ENCODE measurements around the gene STARD3. TPM values are rescaled to one million over a fixed set of nuclear protein-coding genes. Genes with fewer than 3 reads are reported as not detected.

The STARD3 gene
- polyA plus RNA-seq, 4 donors: 41.7 to 58.7 (median 49.5) TPM

- no peak for DNase-seq (ENCODE audit: low read depth in 4 of 4, low spot score in 3 of 4)
Measured at GRCh38 chr17:39603304-39604016, 33.5 kb upstream of the STARD3 start.

GRCh38 chr17:39604911-39605491, 31.9 kb upstream of the STARD3 start:
- DNase-seq (ENCODE audit: low read depth in 4 of 4, low spot score in 3 of 4): no peak

- DNase-seq (ENCODE audit: low read depth in 4 of 4, low spot score in 3 of 4): no peak
Measured at GRCh38 chr17:39605492-39606433, 31.2 kb upstream of the STARD3 start.

- DNase-seq (ENCODE audit: low read depth in 4 of 4, low spot score in 3 of 4): no peak
Measured at GRCh38 chr17:39606434-39607056, 30.4 kb upstream of the STARD3 start.

- DNase-seq (ENCODE audit: low read depth in 4 of 4, low spot score in 3 of 4): no peak
Measured at GRCh38 chr17:39607057-39607850, 29.7 kb upstream of the STARD3 start.

GRCh38 chr17:39607851-39608130, 29.2 kb upstream of the STARD3 start, which contains the start of gene NEUROD2:
Gene NEUROD2, minus strand, starts transcription at chr17:39607920. Its CDS starts 1,321 bp downstream, at chr17:39606599.
- no peak for DNase-seq (ENCODE audit: low read depth in 4 of 4, low spot score in 3 of 4)

GRCh38 chr17:39608142-39608981, 28.6 kb upstream of the STARD3 start:
- no peak for DNase-seq (ENCODE audit: low read depth in 4 of 4, low spot score in 3 of 4)

- no peak for DNase-seq (ENCODE audit: low read depth in 4 of 4, low spot score in 3 of 4)
Measured at GRCh38 chr17:39609416-39610025, 27.4 kb upstream of the STARD3 start.

- no peak for DNase-seq (ENCODE audit: low read depth in 4 of 4, low spot score in 3 of 4)
Measured at GRCh38 chr17:39611401-39612112, 25.4 kb upstream of the STARD3 start.

- no peak for DNase-seq (ENCODE audit: low read depth in 4 of 4, low spot score in 3 of 4)
Measured at GRCh38 chr17:39612291-39612894, 24.6 kb upstream of the STARD3 start.

GRCh38 chr17:39612935-39613464, 23.9 kb upstream of the STARD3 start:
- no peak for DNase-seq (ENCODE audit: low read depth in 4 of 4, low spot score in 3 of 4)

- DNase-seq (ENCODE audit: low read depth in 4 of 4, low spot score in 3 of 4): no peak
Measured at GRCh38 chr17:39614545-39615157, 22.3 kb upstream of the STARD3 start.

- no peak for DNase-seq (ENCODE audit: low read depth in 4 of 4, low spot score in 3 of 4)
Measured at GRCh38 chr17:39615434-39615833, 21.5 kb upstream of the STARD3 start.

- no peak for DNase-seq (ENCODE audit: low read depth in 4 of 4, low spot score in 3 of 4)
Measured at GRCh38 chr17:39617100-39617445, 19.9 kb upstream of the STARD3 start.

- no peak for DNase-seq (ENCODE audit: low read depth in 4 of 4, low spot score in 3 of 4)
Measured at GRCh38 chr17:39617446-39618245, 19.3 kb upstream of the STARD3 start.

GRCh38 chr17:39618246-39618913, 18.6 kb upstream of the STARD3 start:
- DNase-seq (ENCODE audit: low read depth in 4 of 4, low spot score in 3 of 4): no peak

All from left renal pelvis (tissue), 4 donors.